NCI-H526 treated with DMSO at 0.1 percent for 48 hours (cell line): Measurements from ENCODE around the gene ZNF488.
"Not testable (repeated sequence)": the region's sequence is repeated elsewhere in the genome, so short reads cannot be mapped to it uniquely, and the experiment has no call there.

Experiments used
- DNase-seq: peaks from one replicate; lab custom pipeline; 2025; lab: John Stamatoyannopoulos, UW

The ZNF488 gene, protein sequence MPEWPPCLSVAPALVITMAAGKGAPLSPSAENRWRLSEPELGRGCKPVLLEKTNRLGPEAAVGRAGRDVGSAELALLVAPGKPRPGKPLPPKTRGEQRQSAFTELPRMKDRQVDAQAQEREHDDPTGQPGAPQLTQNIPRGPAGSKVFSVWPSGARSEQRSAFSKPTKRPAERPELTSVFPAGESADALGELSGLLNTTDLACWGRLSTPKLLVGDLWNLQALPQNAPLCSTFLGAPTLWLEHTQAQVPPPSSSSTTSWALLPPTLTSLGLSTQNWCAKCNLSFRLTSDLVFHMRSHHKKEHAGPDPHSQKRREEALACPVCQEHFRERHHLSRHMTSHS

DNA sequence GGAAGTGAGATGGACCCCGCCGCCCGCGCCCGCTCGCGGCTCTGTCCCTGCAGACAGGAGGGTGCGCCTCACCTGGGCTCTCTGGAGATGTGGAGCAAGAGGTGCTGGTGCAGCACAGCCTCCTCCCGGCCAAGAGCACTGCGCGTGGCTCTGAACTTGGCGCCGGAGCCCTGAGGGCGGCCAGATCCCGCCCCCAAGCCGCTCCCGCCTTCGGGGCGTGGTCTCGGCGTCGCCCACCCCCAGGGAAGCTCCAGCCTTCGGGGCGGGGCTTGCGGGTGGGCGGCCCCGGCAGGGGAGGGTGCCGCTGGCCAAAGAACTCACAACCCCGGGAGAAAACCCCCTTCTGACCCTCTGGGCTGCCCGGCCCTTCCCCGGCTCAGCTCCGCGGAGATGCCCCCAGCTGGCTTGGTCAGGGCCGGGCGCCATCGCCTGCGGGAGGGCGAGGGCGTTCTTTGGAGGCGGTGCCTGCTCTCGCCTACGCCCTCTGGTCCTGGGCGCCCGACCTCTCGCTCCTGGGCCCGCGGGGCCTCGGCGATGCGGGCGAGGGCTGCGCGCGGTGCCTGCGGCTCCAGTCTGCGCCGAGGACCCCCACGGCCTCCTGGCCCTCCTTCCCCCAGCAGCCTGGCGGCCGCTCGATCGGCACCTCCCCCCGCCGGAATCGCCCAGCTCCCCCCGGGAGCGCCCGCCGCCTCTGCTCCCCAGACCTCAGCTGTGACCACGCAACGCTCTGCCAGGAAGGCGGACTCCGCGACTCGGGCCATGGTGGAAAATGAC lies at the start of gene ZNF488:
ZNF488 (minus strand) TSS at position 146 of the 774 bp plus-strand sequence. CDS start 15,464 bp downstream, outside the sequence.
- peak; percentile 38 for DNase-seq

DNA sequence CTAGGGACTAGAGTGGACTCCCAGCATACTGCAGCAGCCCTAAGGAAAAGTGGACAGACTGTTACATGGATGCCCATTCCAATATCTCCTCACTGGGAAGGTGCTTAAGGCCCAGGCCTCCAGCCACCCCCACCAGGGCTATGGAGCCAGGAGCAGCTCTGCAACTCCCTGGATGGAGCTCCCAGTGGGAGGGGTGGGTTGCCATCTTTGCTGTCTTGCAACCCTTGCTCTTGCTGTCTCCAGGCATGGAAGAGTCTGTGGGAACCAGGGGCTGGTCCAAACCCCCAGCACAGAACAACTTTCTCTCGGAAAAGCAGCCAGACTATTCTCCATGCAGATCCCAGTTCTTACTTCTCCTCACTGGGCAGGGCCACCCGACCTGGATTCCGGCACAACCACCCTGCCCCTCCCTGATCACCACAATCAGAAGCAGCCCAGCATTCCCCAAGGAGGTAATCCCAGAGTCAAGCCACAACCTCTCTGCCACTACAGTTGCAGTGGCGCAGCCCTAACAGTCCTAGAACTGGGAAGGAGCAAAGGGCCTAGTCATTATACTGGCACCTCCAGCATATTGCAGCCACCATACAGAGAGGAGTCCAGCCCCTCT lies 41.8 kb upstream of the ZNF488 start:
- no peak for DNase-seq

DNA sequence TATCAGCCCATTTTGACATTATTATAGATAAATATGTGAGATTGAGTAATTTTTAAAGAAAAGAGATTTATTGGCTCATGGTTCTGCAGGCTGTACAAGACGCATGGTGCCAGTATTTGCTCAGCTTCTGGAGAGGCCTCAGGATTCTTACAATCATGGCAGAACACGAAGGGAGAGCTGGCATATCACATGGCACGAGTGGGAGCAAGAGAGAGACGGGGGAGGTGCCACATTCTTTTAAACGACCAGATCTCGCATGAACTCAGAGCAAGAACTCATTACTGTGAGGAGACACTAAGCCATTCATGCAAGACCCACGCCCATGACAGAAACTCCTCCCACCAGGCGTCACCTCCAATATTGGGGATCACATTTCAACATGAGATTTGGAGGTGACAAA lies 40.1 kb upstream of the ZNF488 start:
- DNase-seq, result no peak

DNA sequence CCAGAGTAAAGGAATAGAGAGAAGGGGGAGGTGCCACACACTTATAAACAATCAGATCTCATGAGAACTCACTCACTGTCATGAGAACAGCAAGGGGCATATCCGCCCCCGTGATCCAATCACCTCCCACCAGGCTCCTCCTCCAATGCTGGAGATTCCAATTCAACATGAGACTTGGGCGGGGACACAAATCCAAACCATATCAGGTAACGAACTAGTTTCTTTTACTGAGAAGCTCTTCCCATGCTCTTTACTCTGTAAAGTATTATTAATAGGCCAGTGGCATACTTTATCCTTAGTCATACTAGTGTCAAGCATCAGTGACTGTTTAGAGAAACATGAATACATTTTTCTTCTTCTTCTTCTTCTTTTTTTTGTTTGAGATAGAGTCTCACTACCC lies 39.4 kb upstream of the ZNF488 start:
- no peak for DNase-seq

DNA sequence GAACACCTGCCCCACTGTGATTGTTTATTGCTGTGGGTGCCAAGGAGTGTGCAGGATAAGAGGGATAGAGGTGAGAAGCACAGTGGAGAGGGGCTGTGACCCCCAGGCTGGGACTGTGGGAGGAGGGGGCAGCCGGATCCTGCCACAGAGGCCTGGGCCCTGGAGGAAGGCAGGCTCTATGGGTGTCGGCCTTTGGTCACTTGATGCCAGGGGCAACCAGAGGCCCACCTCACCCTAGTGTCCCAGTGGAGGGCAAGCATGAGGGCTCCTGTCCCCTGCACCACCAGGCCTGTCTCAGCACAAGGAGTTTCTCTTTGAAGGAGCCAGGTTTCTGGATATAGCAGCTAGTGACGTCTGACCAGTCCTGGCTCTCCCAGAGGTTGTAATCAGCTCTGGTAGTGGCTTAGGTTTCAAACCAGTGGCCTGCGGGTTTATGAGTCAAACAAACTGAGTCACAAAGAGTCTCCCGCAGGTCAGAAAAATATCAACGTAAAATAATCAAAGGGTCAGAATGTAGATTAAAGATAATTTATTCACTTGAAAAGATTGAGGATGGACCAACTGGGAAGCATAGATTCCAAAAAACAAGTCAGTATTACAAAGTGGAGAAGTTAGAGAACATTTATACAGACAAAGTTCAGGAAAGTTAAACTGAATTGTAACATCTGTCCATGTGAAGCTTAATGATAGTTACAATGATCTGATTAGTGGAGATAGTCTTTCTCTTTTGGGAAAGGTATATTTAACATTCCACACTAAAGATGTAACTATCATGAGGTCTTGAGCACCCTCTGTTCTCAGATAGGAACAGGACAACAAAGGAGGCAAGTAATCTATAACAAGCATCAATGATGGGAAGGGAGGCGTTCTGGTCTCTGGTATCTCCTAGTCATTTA lies 37.2 kb upstream of the ZNF488 start:
- no peak for DNase-seq

DNA sequence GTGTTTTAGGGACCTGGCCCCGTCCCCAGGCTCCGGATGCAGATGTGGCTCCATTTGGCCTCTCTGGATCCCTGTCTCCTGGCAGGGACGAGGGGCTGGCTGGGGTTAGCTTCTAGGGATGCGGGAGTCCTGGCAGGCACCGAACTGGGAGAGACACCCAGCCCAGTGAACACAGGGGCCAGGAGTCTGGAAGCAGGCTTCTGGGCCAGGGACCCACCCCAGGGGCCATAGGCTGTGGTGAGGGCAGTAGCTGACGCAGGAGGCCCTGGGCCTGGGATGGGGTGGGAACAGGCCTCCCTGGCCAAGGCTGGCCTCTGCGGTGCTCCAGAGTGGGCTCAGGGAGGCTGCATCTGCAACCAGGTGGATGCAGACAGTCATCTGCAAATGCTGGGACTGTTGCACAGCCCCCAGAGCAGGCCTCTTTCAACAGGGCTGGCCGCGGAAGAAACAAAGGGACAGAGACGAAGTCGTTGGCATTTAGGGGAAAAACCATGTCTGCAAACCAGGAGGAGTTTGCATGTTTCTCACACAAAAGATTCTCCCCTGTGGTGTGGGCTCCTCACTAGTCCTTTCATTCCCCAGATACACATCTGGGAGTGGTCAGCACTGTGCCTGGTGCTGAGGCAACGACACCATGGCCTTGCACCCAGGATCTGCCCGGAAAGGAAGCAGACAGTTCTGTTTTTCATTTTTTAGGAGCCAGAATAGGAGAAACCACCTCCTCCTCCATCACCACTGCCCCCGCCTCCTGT lies 36.4 kb upstream of the ZNF488 start:
- DNase-seq, result no peak

DNA sequence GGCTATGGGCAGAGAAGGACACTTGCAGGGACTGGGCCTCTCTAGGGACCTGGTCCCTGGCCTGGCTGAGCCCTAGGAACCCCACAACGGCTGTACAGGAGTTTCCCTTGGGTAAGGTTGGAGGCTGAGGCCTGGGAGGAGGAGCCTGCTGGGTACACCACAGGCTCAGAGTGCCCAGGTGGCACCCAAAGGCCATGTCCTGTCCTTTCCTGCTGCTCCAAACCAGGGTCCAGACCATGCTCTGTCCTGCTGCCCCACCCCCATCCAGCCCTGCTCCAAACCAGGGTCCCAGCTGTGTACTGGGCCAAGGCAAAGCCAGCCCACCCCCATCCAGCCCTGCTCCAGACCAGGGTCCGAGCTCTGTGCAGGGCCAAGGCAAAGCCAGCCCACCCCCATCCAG lies 35.3 kb upstream of the ZNF488 start:
- DNase-seq, result no peak

DNA sequence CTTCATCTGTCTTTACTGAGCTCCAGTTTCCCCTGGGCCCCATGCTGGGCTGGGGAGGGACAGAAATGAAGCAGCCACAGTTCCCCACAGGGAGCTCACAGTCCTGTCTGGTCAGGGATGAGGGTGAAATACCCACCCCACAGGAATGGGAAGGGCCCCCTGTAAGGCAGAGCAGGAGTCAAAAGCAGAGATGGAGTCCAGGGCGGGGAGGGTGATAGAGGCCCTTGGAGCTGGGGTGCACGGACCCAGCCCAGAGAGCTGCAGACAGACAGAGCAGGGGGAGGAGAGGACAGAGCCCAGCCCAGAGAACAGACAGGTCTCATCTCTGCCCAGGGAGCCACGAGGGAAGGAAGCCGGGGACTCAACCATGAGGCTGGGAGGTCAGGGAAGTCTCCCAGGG lies 34.9 kb upstream of the ZNF488 start:
- DNase-seq, result no peak

DNA sequence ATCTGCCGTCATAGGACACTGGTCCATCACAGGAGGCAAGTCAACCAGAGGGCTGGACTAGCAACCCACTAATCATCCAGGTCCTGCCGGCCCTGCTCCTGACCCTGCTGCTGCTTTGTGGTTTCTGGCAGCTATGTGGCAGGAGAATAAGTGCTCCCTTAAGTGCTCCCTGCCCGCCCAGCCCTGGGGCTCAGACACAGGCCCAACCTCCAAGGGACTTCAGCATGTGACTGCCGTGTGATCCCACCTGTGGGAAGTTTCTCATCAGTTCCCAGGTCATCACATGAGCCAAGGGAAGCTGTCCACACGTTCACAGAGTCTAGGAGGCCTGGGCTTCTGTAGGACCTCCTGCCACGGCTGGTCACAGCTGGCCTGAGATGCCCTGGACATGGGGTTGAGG lies 34.2 kb upstream of the ZNF488 start:
- no peak for DNase-seq

DNA sequence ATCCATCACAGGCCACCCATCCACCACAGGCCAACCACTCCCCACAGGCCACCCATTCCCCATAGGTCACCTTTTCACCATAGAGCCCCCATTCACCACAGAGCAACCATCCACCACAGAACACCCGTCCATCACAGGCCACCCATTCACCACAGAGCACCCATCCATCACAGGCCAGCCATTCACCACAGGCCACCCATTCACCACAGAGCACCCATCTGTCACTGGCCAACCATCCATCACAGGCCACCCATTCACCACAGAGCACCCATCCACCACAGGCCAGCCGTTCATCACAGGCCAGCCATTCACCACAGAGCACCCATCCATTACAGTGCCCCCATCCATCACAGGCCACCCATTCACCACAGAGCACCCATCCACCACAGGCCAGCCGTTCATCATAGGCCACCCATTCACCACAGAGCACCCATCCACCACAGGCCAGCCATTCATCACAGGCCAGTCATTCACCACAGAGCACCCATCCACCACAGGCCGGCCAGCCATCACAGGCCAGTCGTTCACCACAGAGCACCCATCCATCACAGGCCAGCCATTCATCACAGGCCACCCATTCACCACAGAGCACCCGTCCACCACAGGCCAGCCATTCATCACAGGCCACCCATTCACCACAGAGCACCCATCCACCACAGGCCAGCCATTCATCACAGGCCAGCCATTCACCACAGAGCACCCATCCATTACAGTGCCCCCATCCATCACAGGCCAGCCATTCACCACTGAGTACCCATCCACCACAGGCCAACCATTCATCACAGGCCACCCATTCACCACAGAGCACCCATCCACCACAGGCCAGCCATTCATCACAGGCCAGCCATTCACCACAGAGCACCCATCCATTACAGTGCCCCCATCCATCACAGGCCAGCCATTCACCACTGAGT lies 32.5 kb upstream of the ZNF488 start:
- not testable (repeated sequence) for DNase-seq

DNA sequence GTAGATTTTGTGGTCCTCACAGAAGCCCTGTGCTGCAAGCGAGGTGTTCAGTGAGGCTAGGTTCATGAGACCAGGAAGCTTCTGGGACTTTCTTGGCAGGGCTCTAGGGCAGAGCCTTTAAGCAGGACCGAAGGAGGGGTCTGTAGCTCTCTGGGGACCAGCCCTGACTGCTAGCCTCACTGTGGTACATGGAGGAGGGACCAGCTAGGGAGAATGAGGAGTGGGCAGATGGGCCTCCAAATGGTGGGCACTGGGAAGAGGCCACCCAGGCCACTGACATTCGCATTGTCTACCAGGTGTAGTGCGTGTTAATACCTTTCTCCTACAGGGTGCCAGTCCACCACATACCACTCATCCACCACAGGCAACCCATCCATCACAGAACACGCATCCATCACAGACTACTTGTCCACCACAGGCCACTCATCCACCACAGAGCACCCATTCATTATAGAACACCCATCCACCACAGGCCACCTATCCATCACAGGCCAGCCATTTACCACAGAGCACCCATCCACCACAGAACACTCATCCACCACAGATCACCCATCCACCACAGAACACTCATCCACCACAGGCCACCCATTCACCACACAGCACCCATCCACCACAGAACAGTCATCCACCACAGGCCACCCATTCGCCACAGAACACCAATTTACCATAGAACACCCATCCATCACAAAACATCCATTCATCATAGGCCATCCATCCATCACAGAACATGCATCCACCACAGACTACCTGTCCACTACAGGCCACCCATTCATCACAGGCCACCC lies 31.6 kb upstream of the ZNF488 start:
- DNase-seq, result no peak

DNA sequence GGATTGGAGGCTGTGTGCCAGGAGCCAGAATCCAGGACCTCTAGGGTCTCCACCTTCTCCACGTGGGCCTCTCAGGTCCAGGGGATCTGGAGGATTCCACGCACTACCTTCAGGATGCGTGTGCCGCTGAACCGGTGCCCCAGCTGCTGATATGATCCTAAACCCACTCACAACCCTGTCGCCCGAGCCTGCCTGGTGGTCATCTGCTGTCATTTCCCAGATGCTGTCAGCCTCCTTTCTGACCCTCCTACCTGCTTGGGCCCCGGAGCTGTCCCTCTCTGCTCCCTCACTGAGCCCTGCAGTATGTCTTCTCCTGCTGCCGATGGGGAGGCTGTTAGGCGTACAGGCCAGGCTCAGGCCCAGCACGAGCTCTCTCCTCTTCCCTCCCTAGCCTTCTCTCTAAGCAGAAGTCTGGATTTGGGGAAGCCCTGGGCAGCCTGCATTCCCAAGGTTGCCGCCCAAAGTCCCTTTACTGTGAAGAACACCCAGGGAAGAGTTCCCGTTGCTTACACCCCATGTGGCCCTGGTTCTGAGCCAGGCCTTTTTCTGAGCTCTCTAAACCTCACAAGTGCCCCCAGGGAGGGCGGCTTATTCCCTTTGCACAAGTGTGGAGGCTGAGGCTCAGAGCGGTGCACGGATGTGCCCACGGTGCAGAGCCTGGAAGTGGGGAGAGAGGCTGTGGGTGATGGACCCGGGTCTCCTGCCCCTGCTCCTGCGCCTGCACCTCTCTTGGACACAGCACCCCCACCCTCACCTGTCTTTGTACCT lies 30.8 kb upstream of the ZNF488 start:
- no peak for DNase-seq

DNA sequence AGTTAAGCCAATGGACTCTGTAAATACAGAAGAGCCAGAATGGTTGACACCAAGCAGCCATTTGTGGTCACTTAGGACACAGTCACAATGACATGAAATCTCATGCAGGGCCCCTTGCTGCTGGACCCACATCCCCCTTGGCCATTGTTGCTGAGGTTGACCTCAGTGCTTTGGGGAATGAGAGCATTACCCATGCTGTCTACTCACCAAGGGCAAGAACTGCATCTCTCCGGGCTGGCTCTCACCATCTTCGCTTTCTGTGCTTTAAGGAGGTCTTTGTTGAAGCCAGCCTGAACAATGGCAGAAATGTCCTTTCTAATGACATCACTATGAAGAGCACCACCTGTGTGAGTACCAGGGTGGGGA lies 30.1 kb upstream of the ZNF488 start:
- DNase-seq, result no peak

DNA sequence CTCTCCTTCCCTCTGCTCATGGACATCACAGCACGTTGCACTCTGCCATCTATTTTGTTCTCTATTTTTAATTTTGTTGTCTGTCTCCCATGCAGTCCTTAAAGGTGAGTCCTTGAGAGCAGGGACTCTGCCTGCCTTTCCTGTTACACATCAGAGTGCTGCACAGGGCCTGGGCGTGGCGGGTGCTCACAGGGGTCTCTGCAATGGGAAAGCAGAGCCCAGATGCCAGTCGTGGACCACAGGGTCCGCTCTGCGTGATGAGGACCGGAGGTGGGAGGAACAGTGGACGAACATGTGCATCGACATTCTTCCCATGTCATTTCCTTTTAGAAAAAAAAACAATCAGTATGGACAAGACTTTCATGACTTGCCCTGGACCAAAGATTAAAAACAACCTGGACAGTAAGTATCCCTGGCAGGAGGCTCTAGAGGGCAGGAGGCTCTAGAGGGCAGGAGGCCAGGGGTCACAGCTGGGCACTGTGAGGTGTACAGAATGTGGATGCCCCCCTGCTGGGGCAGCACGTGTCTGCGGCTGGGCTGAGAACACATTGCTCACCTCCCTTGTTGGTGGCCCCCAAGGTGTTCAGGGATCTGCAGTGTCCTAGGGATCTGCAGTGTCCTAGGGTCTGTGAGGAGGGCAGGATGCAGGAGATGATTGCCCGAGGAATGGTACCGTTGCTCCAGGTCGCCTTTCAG lies 29.6 kb upstream of the ZNF488 start:
- DNase-seq, result no peak

DNA sequence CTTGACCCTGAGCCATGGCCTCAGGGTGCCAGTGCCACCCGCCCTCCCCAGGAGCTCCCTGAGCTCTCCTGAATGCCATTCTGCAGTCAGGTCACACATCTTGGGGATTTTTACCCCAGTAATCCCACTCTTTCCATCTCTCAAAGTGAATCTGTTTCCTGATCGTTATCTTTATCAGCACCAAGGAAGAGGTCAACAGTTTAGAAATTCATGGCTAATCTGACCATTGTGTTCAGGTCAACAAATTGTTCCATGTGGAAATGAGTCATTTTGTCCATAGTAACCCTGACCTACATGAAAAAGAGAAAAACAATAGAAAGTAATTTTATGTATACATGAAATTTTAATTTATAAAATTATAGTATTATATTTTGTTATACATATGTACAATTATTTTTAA lies 28.8 kb upstream of the ZNF488 start:
- DNase-seq, result no peak

DNA sequence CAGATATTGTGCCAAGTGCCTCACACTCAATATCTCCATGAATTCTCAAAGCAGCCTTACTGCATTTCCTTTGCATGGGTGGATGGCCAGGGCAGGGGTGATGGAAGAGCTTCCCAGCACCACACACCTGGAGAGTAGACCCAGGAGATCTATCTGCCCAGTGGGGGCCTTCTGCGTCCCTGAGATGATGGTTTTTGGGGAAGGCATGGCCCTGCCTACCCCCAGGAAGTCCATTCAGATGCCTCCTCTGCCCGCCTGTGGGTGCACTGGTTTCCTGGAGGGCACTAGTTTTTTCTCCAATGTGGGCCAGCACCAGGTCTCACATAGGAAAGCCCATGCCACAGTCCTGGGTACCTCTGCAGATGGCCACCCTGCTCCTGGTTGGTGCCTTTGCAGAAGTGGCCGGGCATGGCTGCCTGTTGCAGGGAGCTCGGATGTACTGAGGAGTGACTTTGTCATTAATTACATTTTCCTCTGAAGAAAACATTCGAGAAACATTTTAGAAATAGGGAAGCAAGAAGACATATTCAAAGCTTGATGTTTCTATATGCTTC lies 28.2 kb upstream of the ZNF488 start:
- DNase-seq, result no peak

DNA sequence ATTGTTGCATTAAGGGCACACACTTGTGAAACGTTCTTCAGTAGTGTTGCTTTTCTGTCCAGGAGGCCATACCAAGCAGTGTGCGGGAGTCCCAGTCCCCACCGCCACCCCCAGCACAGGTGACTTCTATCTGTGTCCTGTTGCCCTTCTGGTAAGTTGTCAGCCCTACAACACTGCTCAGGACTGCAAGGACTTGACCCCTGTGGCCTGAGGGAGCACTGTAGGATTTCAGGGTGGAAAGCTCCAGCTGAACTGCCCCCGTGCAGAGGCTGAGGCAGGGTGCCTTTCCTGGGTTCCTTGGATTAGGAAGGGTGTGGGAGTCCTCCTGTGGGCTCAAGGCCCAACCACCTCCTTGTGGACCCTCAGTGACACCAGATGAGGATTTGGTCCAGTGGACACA lies 26.8 kb upstream of the ZNF488 start:
- no peak for DNase-seq

DNA sequence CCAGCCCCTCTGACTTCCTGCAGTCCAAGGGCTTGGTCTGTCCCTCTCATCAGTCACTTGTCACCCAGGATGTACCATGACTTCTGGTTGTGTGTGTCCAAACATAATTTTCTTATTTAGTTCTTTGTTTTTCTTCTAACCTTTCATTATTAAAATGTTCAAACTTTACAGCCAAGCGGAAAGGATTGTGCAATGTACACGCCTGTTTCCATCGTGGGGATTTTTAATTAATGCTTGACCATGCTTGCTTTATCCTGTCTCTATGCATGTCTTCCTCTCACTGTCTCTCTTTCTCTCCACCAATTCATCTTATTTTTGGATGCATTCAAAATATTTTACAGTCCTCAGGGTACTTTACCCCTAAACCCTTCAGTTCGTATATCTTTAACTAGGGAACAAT lies 26.2 kb upstream of the ZNF488 start:
- no peak for DNase-seq
